ENCODE measurements around the gene ZNF140.

ZNF140 gene

GRCh38 chr12:133080026-133080367, 726 bp upstream of the ZNF140 start:
- H3K79me2 ChIP-seq (ENCODE audit: insufficient read depth, low read length): no peaks in the 10 kb centered on the region
- peak overlapping the region; percentile 95 for H3K27ac ChIP-seq (ENCODE audit: low read depth, low read length, poor library complexity, severe bottlenecking)
- H3K4me3 ChIP-seq (ENCODE audit: low read depth, low read length, poor library complexity, severe bottlenecking): peak overlapping the region; percentile 71
- H3K9me2 ChIP-seq (ENCODE audit: low read depth, low read length): no peaks in the 10 kb centered on the region
- H3K9me3 ChIP-seq (ENCODE audit: low read length): peaks cover 41% of the 10 kb centered on the region; the same call in 1 of the 2 replicates
- H4K20me1 ChIP-seq (ENCODE audit: insufficient read depth, low read length): no peaks in the 10 kb centered on the region
- H3K36me3 ChIP-seq (ENCODE audit: insufficient read depth, low read length): peaks cover 36% of the 10 kb centered on the region
- peaks cover 6% of the 10 kb centered on the region for H3K4me1 ChIP-seq (ENCODE audit: insufficient read depth, low read length, severe bottlenecking)
- H3K9ac ChIP-seq (ENCODE audit: low read length): peak overlapping the region; percentile 72
- TF ChIP-seq EZH2 (IDR thresholded peaks at IDR 0.05; ENCODE audit: borderline replicate concordance, low read length): no peak
- TF ChIP-seq, protein P1, sequence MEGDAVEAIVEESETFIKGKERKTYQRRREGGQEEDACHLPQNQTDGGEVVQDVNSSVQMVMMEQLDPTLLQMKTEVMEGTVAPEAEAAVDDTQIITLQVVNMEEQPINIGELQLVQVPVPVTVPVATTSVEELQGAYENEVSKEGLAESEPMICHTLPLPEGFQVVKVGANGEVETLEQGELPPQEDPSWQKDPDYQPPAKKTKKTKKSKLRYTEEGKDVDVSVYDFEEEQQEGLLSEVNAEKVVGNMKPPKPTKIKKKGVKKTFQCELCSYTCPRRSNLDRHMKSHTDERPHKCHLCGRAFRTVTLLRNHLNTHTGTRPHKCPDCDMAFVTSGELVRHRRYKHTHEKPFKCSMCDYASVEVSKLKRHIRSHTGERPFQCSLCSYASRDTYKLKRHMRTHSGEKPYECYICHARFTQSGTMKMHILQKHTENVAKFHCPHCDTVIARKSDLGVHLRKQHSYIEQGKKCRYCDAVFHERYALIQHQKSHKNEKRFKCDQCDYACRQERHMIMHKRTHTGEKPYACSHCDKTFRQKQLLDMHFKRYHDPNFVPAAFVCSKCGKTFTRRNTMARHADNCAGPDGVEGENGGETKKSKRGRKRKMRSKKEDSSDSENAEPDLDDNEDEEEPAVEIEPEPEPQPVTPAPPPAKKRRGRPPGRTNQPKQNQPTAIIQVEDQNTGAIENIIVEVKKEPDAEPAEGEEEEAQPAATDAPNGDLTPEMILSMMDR (IDR thresholded peaks at IDR 0.05; ENCODE audit: low read length): no peak
- no peaks in the 10 kb centered on the region for H3K27me3 ChIP-seq (ENCODE audit: insufficient read depth, low read length)
- H3F3A ChIP-seq (ENCODE audit: insufficient read depth, low read length): no peaks in the 10 kb centered on the region
- peak overlapping the region; percentile 72 for H3K4me2 ChIP-seq (ENCODE audit: low read length)
- H2AFZ ChIP-seq (ENCODE audit: low read length): no peak overlapping the region

DNA sequence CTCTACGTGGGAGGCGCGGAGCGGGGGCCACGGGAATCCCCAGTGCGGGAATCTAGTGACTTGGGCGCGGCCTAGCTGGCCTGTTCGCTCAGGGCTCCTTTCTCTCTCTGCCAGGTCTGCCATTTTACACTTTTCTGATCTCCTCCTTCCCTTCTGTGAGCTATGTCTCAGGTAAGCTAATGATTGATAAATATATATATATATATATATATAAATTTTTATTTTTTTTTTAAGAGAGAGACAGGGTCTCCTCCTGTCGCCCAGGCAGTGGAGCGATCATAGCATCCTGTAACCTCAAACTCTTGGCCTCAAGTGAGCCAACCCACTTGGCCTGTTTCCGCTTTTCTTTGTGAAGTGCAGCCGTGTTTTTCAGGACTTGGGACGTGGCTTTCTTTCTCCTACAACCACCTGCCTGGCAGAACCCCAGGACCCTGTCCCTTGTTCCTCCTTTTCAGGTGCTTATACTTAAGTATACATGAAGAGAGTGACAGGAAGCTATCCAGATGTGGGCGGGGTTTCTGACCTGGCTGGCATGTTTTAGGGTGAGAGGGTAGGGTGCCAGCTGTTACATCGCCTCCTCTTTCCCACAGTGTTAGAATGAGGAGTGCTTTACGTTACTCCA, 547 bp downstream of the ZNF140 start:
- H3K9me3 ChIP-seq (ENCODE audit: low read length): peaks cover 44% of the 10 kb centered on the region
- peak overlapping the region; percentile 71 for H3K4me3 ChIP-seq (ENCODE audit: low read depth, low read length, poor library complexity, severe bottlenecking)
- peak overlapping the region; percentile 72 for H3K9ac ChIP-seq (ENCODE audit: low read length)

DNA sequence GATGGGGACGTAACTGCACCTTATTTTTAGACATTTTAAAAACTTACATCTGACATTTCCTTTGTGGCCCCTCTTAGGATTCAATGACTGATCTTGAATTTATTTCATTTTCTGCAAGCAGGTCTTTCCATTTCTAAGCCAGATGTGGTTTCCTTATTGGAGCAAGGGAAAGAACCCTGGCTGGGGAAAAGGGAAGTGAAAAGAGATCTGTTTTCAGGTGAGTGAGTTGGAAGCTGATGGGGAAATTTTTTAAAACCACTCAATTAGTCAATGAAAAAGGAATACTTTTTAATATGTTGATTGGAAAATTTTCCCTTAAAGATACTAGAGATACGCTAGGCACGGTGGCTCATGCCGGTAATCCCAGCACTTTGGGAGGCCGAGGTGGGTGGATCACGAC, 2.6 kb downstream of the ZNF140 start:
- Histone ChIP-seq H4K20me1 (ENCODE audit: insufficient read depth, low read length) (no peaks in the 10 kb centered on the region), H3K4me1 (ENCODE audit: insufficient read depth, low read length, severe bottlenecking) (peaks cover 6% of the 10 kb centered on the region), H3K79me2 (ENCODE audit: insufficient read depth, low read length) (no peaks in the 10 kb centered on the region), H3K27ac (ENCODE audit: low read depth, low read length, poor library complexity, severe bottlenecking) (no peak overlapping the region), H3K4me3 (ENCODE audit: low read depth, low read length, poor library complexity, severe bottlenecking) (no peak overlapping the region), H3K9me2 (ENCODE audit: low read depth, low read length) (no peaks in the 10 kb centered on the region), H2AFZ (ENCODE audit: low read length) (no peak overlapping the region), H3K9me3 (ENCODE audit: low read length) (peaks cover 41% of the 10 kb centered on the region), H3K9ac (ENCODE audit: low read length) (no peak overlapping the region), H3F3A (ENCODE audit: insufficient read depth, low read length) (no peaks in the 10 kb centered on the region), H3K27me3 (ENCODE audit: insufficient read depth, low read length) (no peaks in the 10 kb centered on the region), H3K4me2 (ENCODE audit: low read length) (no peak overlapping the region), H3K36me3 (ENCODE audit: insufficient read depth, low read length) (peaks cover 69% of the 10 kb centered on the region)
- no peak for TF ChIP-seq EZH2 (IDR thresholded peaks at IDR 0.05; ENCODE audit: borderline replicate concordance, low read length)
- TF ChIP-seq, protein P1 (IDR thresholded peaks at IDR 0.05; ENCODE audit: low read length): no peak

More for the DNA sequence above, 547 bp downstream of the ZNF140 start:
- Histone ChIP-seq H3K27me3 (ENCODE audit: insufficient read depth, low read length) (no peaks in the 10 kb centered on the region), H3K4me2 (ENCODE audit: low read length) (peak overlapping the region; percentile 72), H2AFZ (ENCODE audit: low read length) (no peak overlapping the region), H3K27ac (ENCODE audit: low read depth, low read length, poor library complexity, severe bottlenecking) (peak overlapping the region; percentile 95), H3F3A (ENCODE audit: insufficient read depth, low read length) (no peaks in the 10 kb centered on the region), H3K36me3 (ENCODE audit: insufficient read depth, low read length) (peaks cover 49% of the 10 kb centered on the region), H4K20me1 (ENCODE audit: insufficient read depth, low read length) (no peaks in the 10 kb centered on the region), H3K9me2 (ENCODE audit: low read depth, low read length) (no peaks in the 10 kb centered on the region), H3K4me1 (ENCODE audit: insufficient read depth, low read length, severe bottlenecking) (peaks cover 6% of the 10 kb centered on the region), H3K79me2 (ENCODE audit: insufficient read depth, low read length) (no peaks in the 10 kb centered on the region)
- TF ChIP-seq, protein P1 (IDR thresholded peaks at IDR 0.05; ENCODE audit: low read length): no peak
- no peak for TF ChIP-seq EZH2 (IDR thresholded peaks at IDR 0.05; ENCODE audit: borderline replicate concordance, low read length)

Measured in OCI-LY1 (cell line).